WTC11 (cell line): ENCODE data around the gene MSI2. TPM values are rescaled to one million over a fixed set of nuclear protein-coding genes. Genes with fewer than 3 reads are reported as not detected.

Experiments used
- ATAC-seq: fragments of 200-7000 bp; cut with Tn5 transposase; 2 replicates; pipeline ENCODE4 v1.10.0; 2021; ENCODE audit warnings: mild to moderate bottlenecking, moderate library complexity
- CTCF ChIA-PET: fragments of 300-600 bp; sonication (Branson Sonifier 250); formaldehyde crosslinking; loops from one replicate; lab custom pipeline; 2021; ENCODE audit warnings: antibody characterized with exemption; lab: Charles Lee
- POLR2A ChIA-PET: fragments of 350-600 bp; sonication (Branson Sonifier 250); formaldehyde crosslinking; loops from one replicate; lab custom pipeline; 2021; ENCODE audit warnings: antibody characterized with exemption; lab: Charles Lee
- DNase-seq: peaks from one replicate; pipeline ENCODE4 v3.0.0; 2021; ENCODE audit warnings: low spot score
- H3K27ac Mint-ChIP-seq: 2 replicates; pipeline ENCODE4 v1.8.0; 2021; ENCODE audit warnings: mixed read lengths
- H3K27me3 Mint-ChIP-seq: 2 replicates; pipeline ENCODE4 v1.8.0; 2021; ENCODE audit warnings: low read depth, mild to moderate bottlenecking, moderate library complexity, mixed read lengths
- H3K36me3 Mint-ChIP-seq: 2 replicates; pipeline ENCODE4 v1.8.0; 2021; ENCODE audit warnings: mixed read lengths
- H3K4me1 Mint-ChIP-seq: 2 replicates; pipeline ENCODE4 v1.8.0; 2022; ENCODE audit warnings: mixed read lengths
- H3K4me3 Mint-ChIP-seq: 2 replicates; pipeline ENCODE4 v1.8.0; 2021; ENCODE audit warnings: mild to moderate bottlenecking, moderate library complexity, mixed read lengths
- H3K9me3 Mint-ChIP-seq: 2 replicates; pipeline ENCODE4 v1.8.0; 2021; ENCODE audit warnings: mixed read lengths
- AR ChIP-seq: fragments of 250-450 bp; sonication (Bioruptor Pico); IDR thresholded peaks from 2 replicates; pipeline ENCODE4 v1.9.0; 2021; ENCODE audit warnings: mild to moderate bottlenecking
- ARID4B ChIP-seq: sonication (generic); formaldehyde crosslinking; IDR thresholded peaks from 2 replicates; pipeline ENCODE4 v1.8.0; 2023; ENCODE audit warnings: missing genetic modification reagents, mild to moderate bottlenecking, borderline replicate concordance
- CREB1 ChIP-seq: sonication (generic); formaldehyde crosslinking; IDR thresholded peaks from 2 replicates; pipeline ENCODE4 v1.8.0; 2023; ENCODE audit warnings: mild to moderate bottlenecking, missing genetic modification reagents
- ERG ChIP-seq: fragments of 250-450 bp; sonication (Bioruptor Pico); IDR thresholded peaks from 2 replicates; pipeline ENCODE4 v1.8.0; 2021; ENCODE audit warnings: mild to moderate bottlenecking
- GABPB1 ChIP-seq: sonication (generic); formaldehyde crosslinking; IDR thresholded peaks from 2 replicates; pipeline ENCODE4 v1.8.1; 2023; ENCODE audit warnings: mild to moderate bottlenecking, missing genetic modification reagents
- JAZF1 ChIP-seq: fragments of 250-450 bp; sonication (Bioruptor Pico); IDR thresholded peaks from 2 replicates; pipeline ENCODE4 v1.9.0; 2021; ENCODE audit warnings: moderate library complexity, mild to moderate bottlenecking, inconsistent platforms
- JUN ChIP-seq: sonication (generic); formaldehyde crosslinking; IDR thresholded peaks from 2 replicates; pipeline ENCODE4 v1.8.0; 2023; ENCODE audit warnings: mild to moderate bottlenecking, missing genetic modification reagents
- MAX ChIP-seq: sonication (generic); formaldehyde crosslinking; IDR thresholded peaks from 2 replicates; pipeline ENCODE4 v1.8.0; 2022; ENCODE audit warnings: mild to moderate bottlenecking, missing genetic modification reagents
- NR3C1 ChIP-seq: sonication (generic); formaldehyde crosslinking; conservative IDR thresholded peaks from 2 replicates; pipeline ENCODE4 v1.8.1; 2023; ENCODE audit warnings: low read depth, mild to moderate bottlenecking, missing genetic modification reagents
- OVOL2 ChIP-seq: fragments of 250-450 bp; sonication (Bioruptor Pico); IDR thresholded peaks from 2 replicates; pipeline ENCODE4 v1.9.0; 2021; ENCODE audit warnings: mild to moderate bottlenecking, borderline replicate concordance
- RORB ChIP-seq: fragments of 250-450 bp; sonication (Bioruptor Pico); IDR thresholded peaks from 2 replicates; pipeline ENCODE4 v1.9.0; 2021; ENCODE audit warnings: mild to moderate bottlenecking
- STAT6 ChIP-seq: sonication (generic); formaldehyde crosslinking; conservative IDR thresholded peaks from 2 replicates; pipeline ENCODE4 v1.8.1; 2023; ENCODE audit warnings: mild to moderate bottlenecking, low read depth, missing genetic modification reagents, moderate library complexity
- TP53 ChIP-seq: sonication (generic); formaldehyde crosslinking; IDR thresholded peaks from 2 replicates; pipeline ENCODE4 v1.8.1; 2023; ENCODE audit warnings: mild to moderate bottlenecking, missing genetic modification reagents
- ZNF219 ChIP-seq: sonication (generic); formaldehyde crosslinking; IDR thresholded peaks from 2 replicates; pipeline ENCODE4 v1.8.0; 2023; ENCODE audit warnings: missing genetic modification reagents, mild to moderate bottlenecking, borderline replicate concordance
- ZNF532 ChIP-seq: fragments of 250-450 bp; sonication (Bioruptor Pico); IDR thresholded peaks from 2 replicates; pipeline ENCODE4 v1.9.0; 2021; ENCODE audit warnings: mild to moderate bottlenecking, borderline replicate concordance
- total RNA-seq: library from RNA; stranded (reverse); gene quantifications from 3 replicates; pipeline ENCODE4 v1.2.3, GENCODE V29; 2021

The MSI2 gene
- total RNA-seq, 1 experiment from 2014 or later = 82.1 TPM

- no peak for DNase-seq
- no peaks in the 10 kb centered on the region for H3K9me3 Mint-ChIP-seq
- POLR2A ChIA-PET = no interaction called here
- CTCF ChIA-PET = interaction anchor here (0.8 to 1.4 kb wide), 2 partner anchors 52 to 109 kb away, joined by 3 to 4 read pairs; no protein-coding TSS in a partner anchor
- H3K4me3 Mint-ChIP-seq = no peak overlapping the region
- H3K4me1 Mint-ChIP-seq = no peaks in the 10 kb centered on the region
- H3K27me3 Mint-ChIP-seq = peaks cover 2% of the 10 kb centered on the region
- no peaks in the 10 kb centered on the region for H3K36me3 Mint-ChIP-seq
- H3K27ac Mint-ChIP-seq = no peak overlapping the region
- no peak for ATAC-seq
- no peak for TF ChIP-seq ARID4B (CRISPR knock-in tag)
- no peak for TF ChIP-seq ZNF219 (CRISPR knock-in tag)
- no peak for TF ChIP-seq STAT6 (CRISPR knock-in tag)
- TF ChIP-seq JUN (CRISPR knock-in tag) = no peak
- TF ChIP-seq TP53 (CRISPR knock-in tag) = no peak
- no peak for TF ChIP-seq OVOL2 (CRISPR knock-in tag)
- TF ChIP-seq ERG (CRISPR knock-in tag) = no peak
- TF ChIP-seq GABPB1 = no peak
- no peak for TF ChIP-seq RORB (CRISPR knock-in tag)
Measured at GRCh38 chr17:57723427-57724025, 467.2 kb downstream of the MSI2 start.

GRCh38 chr17:57724026-57724728 is 467.9 kb downstream of the MSI2 start:
- no peak overlapping the region for H3K27ac Mint-ChIP-seq
- no peak; the same call in 1 of the 2 replicates for ATAC-seq
- TF ChIP-seq CREB1 (CRISPR knock-in tag) (no peak), NR3C1 (CRISPR knock-in tag) (no peak), ZNF532 (CRISPR knock-in tag) (no peak), MAX (no peak), JAZF1 (CRISPR knock-in tag) (no peak), AR (CRISPR knock-in tag) (no peak)

More at GRCh38 chr17:57724026-57724728, 467.9 kb downstream of the MSI2 start:
- peaks cover 2% of the 10 kb centered on the region for H3K27me3 Mint-ChIP-seq
- H3K36me3 Mint-ChIP-seq = no peaks in the 10 kb centered on the region
- POLR2A ChIA-PET = interaction anchor here (0.6 kb wide), 1 partner anchor 8 kb away, joined by 3 read pairs; no protein-coding TSS in a partner anchor
- no peaks in the 10 kb centered on the region for H3K4me1 Mint-ChIP-seq
- H3K9me3 Mint-ChIP-seq = no peaks in the 10 kb centered on the region
- CTCF ChIA-PET = interaction anchor here (0.8 to 1.9 kb wide), 5 partner anchors 16 to 109 kb away, joined by 3 to 7 read pairs (median 4); no protein-coding TSS in a partner anchor
- H3K4me3 Mint-ChIP-seq = no peak overlapping the region
- DNase-seq = no peak
